Uterus (tissue), 4 donors: ENCODE results near the gene DMD. TPM values are rescaled to one million over a fixed set of nuclear protein-coding genes. Genes with fewer than 3 reads are reported as not detected.

Experiments used
- DNase-seq, 2 donors: peaks; one replicate each; pipeline ENCODE4 v3.0.0-alpha.2; 2019 to 2020
- H3K27ac ChIP-seq, 2 donors: fragments of 200-600 bp; sonication (generic); 1 replicate in 1 of 2; 2 replicates in 1 of 2; pipeline ENCODE4 v1.5.1; 2016 to 2018
- H3K27me3 ChIP-seq, 2 donors: fragments of 200-600 bp; sonication (generic); one replicate each; pipeline ENCODE4 v1.5.1; 2018 to 2019; ENCODE audit warnings: control low read depth in 1 of 2
- H3K36me3 ChIP-seq, 2 donors: fragments of 200-600 bp; sonication (generic); one replicate each; pipeline ENCODE4 v1.5.1; 2019; ENCODE audit warnings: control low read depth in 1 of 2
- H3K4me1 ChIP-seq, 2 donors: fragments of 200-600 bp; sonication (generic); one replicate each; pipeline ENCODE4 v1.5.1; 2018 to 2019; ENCODE audit warnings: control low read depth in 1 of 2
- H3K4me3 ChIP-seq, 2 donors: fragments of 200-600 bp; sonication (generic); 1 replicate in 1 of 2; 2 replicates in 1 of 2; pipeline ENCODE4 v1.5.1; 2018 to 2019; ENCODE audit warnings: mild to moderate bottlenecking in 1 of 2
- H3K9me3 ChIP-seq, 2 donors: fragments of 200-600 bp; sonication (generic); one replicate each; pipeline ENCODE4 v1.5.1; 2019; ENCODE audit warnings: control low read depth in 1 of 2
- POLR2A ChIP-seq, 2 donors: fragments of 450-650 bp; IDR thresholded peaks; one replicate each; pipeline ENCODE4 v1.6.1; 2016; ENCODE audit warnings: antibody characterized with exemption in 2 of 2, mild to moderate bottlenecking in 1 of 2, moderate library complexity in 1 of 2
- intact Hi-C: fragments of 100-400 bp; cut with DNase I; formaldehyde crosslinking; loops from one replicate; pipeline ENCODE4 v1.15.1; 2023; ENCODE audit warnings: low total_unique reads
- total RNA-seq, 4 donors: library from RNA; depleted of rRNA in 3 of 4; stranded (reverse); fragments of >200 nt in 3 of 4; gene quantifications; one replicate each; pipeline versions ENCODE4 v1.1.0 to v1.2.4, GENCODE V29; 2014 to 2023
- TF ChIP-seq, protein P1 (sequence below), 4 experiments: fragments of 200-600 bp in 2 of 4; fragments of 450-650 bp in 2 of 4; sonication (generic) in 2 of 4; IDR thresholded peaks; one replicate each; pipeline ENCODE4 v1.5.1; 2016 to 2019; ENCODE audit warnings: antibody characterized with exemption in 4 of 4, mild to moderate bottlenecking in 2 of 4, moderate library complexity in 1 of 4
- donor health status: DM: yes; HTN: yes; CAD: no.

The DMD gene
- total RNA-seq, 4 donors from 2014 or later: 73.8 to 147 (median 97.8) TPM

GRCh38 chrX:31209005-31209628 lies 2002.2 kb downstream of the DMD start:
- TF ChIP-seq POLR2A (IDR thresholded peaks at IDR 0.05): no peak
- TF ChIP-seq, protein P1, sequence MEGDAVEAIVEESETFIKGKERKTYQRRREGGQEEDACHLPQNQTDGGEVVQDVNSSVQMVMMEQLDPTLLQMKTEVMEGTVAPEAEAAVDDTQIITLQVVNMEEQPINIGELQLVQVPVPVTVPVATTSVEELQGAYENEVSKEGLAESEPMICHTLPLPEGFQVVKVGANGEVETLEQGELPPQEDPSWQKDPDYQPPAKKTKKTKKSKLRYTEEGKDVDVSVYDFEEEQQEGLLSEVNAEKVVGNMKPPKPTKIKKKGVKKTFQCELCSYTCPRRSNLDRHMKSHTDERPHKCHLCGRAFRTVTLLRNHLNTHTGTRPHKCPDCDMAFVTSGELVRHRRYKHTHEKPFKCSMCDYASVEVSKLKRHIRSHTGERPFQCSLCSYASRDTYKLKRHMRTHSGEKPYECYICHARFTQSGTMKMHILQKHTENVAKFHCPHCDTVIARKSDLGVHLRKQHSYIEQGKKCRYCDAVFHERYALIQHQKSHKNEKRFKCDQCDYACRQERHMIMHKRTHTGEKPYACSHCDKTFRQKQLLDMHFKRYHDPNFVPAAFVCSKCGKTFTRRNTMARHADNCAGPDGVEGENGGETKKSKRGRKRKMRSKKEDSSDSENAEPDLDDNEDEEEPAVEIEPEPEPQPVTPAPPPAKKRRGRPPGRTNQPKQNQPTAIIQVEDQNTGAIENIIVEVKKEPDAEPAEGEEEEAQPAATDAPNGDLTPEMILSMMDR (IDR thresholded peaks at IDR 0.05): no peak
- DNase-seq: no peak
- Histone ChIP-seq H3K27me3 (no peaks in the 10 kb centered on the region), H3K27ac (no peak overlapping the region), H3K9me3 (no peaks in the 10 kb centered on the region), H3K4me3 (no peak overlapping the region), H3K36me3 (no peaks in the 10 kb centered on the region), H3K4me1 (no peaks in the 10 kb centered on the region)
- intact Hi-C loops: no loop called here

DNA sequence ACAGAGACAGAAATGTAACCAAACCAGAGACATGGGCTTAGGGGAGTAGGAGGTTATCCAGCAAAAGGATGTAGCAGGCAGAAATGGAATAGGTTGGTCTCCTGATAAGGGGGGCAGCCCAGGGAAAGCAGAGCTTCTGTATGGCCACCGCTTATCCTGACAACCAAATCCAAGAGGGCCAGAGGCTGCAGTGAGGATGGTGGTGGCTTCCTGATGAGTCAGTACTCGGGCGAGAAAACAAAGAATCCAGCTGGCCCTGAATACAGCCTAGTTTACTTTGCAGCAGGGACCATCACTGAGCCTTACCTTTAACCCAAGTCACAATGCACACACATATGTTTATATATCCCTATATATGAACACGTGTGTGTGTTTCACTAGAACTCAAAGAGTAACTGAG lies 2009.8 kb downstream of the DMD start:
- Histone ChIP-seq H3K27ac (no peak overlapping the region), H3K4me1 (no peaks in the 10 kb centered on the region), H3K9me3 (no peaks in the 10 kb centered on the region), H3K27me3 (no peaks in the 10 kb centered on the region), H3K36me3 (no peaks in the 10 kb centered on the region), H3K4me3 (no peak overlapping the region)
- DNase-seq: no peak
- TF ChIP-seq POLR2A (IDR thresholded peaks at IDR 0.05): no peak
- TF ChIP-seq, protein P1 (IDR thresholded peaks at IDR 0.05): no peak
- intact Hi-C loops: no loop called here

GRCh38 chrX:31200430-31200829 lies 2010.9 kb downstream of the DMD start:
- intact Hi-C loops: no loop called here
- H3K36me3 ChIP-seq: no peaks in the 10 kb centered on the region
- no peak for TF ChIP-seq POLR2A (IDR thresholded peaks at IDR 0.05)
- TF ChIP-seq, protein P1 (IDR thresholded peaks at IDR 0.05): no peak
- no peaks in the 10 kb centered on the region for H3K27me3 ChIP-seq
- no peak overlapping the region for H3K4me3 ChIP-seq
- H3K9me3 ChIP-seq: no peaks in the 10 kb centered on the region
- no peak for DNase-seq
- no peak overlapping the region for H3K27ac ChIP-seq
- H3K4me1 ChIP-seq: no peaks in the 10 kb centered on the region

DNA sequence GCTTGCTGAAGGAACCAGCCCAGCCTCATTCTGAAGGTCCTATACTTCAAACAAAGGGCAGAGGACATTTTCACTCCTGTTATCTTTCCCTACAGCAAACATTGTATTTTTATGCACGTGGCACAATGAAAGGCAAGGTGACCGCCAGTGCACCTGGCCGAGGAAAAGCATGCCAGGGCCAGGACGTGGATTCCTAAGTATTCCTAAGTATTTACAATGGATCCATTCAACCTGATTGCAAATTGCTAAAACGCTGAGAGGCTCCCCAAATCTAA lies 2011.6 kb downstream of the DMD start:
- Histone ChIP-seq H3K27me3 (no peaks in the 10 kb centered on the region), H3K4me1 (no peaks in the 10 kb centered on the region), H3K27ac (no peak overlapping the region), H3K36me3 (no peaks in the 10 kb centered on the region), H3K9me3 (no peaks in the 10 kb centered on the region), H3K4me3 (no peak overlapping the region)
- no peak for TF ChIP-seq POLR2A (IDR thresholded peaks at IDR 0.05)
- no peak for DNase-seq
- intact Hi-C loops: no loop called here

- Histone ChIP-seq H3K9me3 (no peaks in the 10 kb centered on the region), H3K27me3 (no peaks in the 10 kb centered on the region), H3K4me3 (no peak overlapping the region), H3K4me1 (no peaks in the 10 kb centered on the region), H3K27ac (no peak overlapping the region), H3K36me3 (no peaks in the 10 kb centered on the region)
- TF ChIP-seq POLR2A (IDR thresholded peaks at IDR 0.05): no peak
- TF ChIP-seq, protein P1 (IDR thresholded peaks at IDR 0.05): no peak
- intact Hi-C loops: no loop called here
- no peak for DNase-seq
Observed at GRCh38 chrX:31199056-31199839, 2012.1 kb downstream of the DMD start.
